Forelimb muscle (tissue), 1 donor: ENCODE results near the gene FGF12. TPM values are rescaled to one million over a fixed set of nuclear protein-coding genes. Genes with fewer than 3 reads are reported as not detected.
A peak's percentile ranks its signal among the peaks of the same experiment; 100 is the strongest.

Experiments used
- DNase-seq: peaks from one replicate; pipeline ENCODE4 v3.0.0-alpha.2; 2013; ENCODE audit warnings: low read depth
- polyA plus RNA-seq: library from polyadenylated mRNA; unstranded; fragments of 120-200 nt; gene quantifications from one replicate; pipeline ENCODE4 v1.2.1, GENCODE V29; 2013; ENCODE audit not compliant: insufficient read length

FGF12 gene
- polyA plus RNA-seq, 1 donor, result 1.6 TPM

GRCh38 chr3:192260116-192261010, 467.0 kb downstream of the FGF12 start:
- DNase-seq, result no peak

- DNase-seq, result no peak
These were observed 467.7 kb downstream of the FGF12 start for GRCh38 chr3:192259661-192260060.

- DNase-seq, result no peak
These were observed 468.6 kb downstream of the FGF12 start for GRCh38 chr3:192258721-192259120.

- no peak for DNase-seq
These were observed 471.5 kb downstream of the FGF12 start for GRCh38 chr3:192255839-192256238.

- DNase-seq, result peak; percentile 38
These were observed 474.0 kb downstream of the FGF12 start for GRCh38 chr3:192253138-192253887.

GRCh38 chr3:192249516-192249915, 477.8 kb downstream of the FGF12 start:
- DNase-seq, result no peak

- no peak for DNase-seq
These were observed 480.3 kb downstream of the FGF12 start for GRCh38 chr3:192246847-192247559.

- no peak for DNase-seq
These were observed 482.8 kb downstream of the FGF12 start for GRCh38 chr3:192244591-192244990.

- no peak for DNase-seq
These were observed 487.4 kb downstream of the FGF12 start for GRCh38 chr3:192239956-192240355.

GRCh38 chr3:192237992-192238608, 489.2 kb downstream of the FGF12 start:
- DNase-seq, result no peak

- no peak for DNase-seq
These were observed 497.5 kb downstream of the FGF12 start for GRCh38 chr3:192229866-192230265.

- DNase-seq, result no peak
These were observed 502.6 kb downstream of the FGF12 start for GRCh38 chr3:192224634-192225155.

GRCh38 chr3:192223815-192224214, 503.5 kb downstream of the FGF12 start:
- no peak for DNase-seq

- DNase-seq, result no peak
These were observed 506.4 kb downstream of the FGF12 start for GRCh38 chr3:192220915-192221314.

GRCh38 chr3:192219926-192220325, 507.4 kb downstream of the FGF12 start:
- DNase-seq, result no peak

- DNase-seq, result no peak
These were observed 511.3 kb downstream of the FGF12 start for GRCh38 chr3:192216067-192216466.

- DNase-seq, result no peak
These were observed 514.4 kb downstream of the FGF12 start for GRCh38 chr3:192212979-192213378.

- DNase-seq, result no peak
These were observed 515.0 kb downstream of the FGF12 start for GRCh38 chr3:192212335-192212734.

- no peak for DNase-seq
These were observed 519.7 kb downstream of the FGF12 start for GRCh38 chr3:192207651-192208050.

- DNase-seq, result no peak
These were observed 520.1 kb downstream of the FGF12 start for GRCh38 chr3:192207239-192207638.

- DNase-seq, result no peak
These were observed 533.3 kb downstream of the FGF12 start for GRCh38 chr3:192194085-192194484.
